GM12874 (cell line): ENCODE results near the gene ACVR2B.

Experiments
- TF ChIP-seq, protein P1 (sequence below): IDR thresholded peaks from 2 replicates; pipeline ENCODE4 v1.5.1; 2011; ENCODE audit warnings: low read depth, mild to moderate bottlenecking, control low read depth, low read length, moderate library complexity; ENCODE audit not compliant: insufficient read depth

ACVR2B gene

DNA sequence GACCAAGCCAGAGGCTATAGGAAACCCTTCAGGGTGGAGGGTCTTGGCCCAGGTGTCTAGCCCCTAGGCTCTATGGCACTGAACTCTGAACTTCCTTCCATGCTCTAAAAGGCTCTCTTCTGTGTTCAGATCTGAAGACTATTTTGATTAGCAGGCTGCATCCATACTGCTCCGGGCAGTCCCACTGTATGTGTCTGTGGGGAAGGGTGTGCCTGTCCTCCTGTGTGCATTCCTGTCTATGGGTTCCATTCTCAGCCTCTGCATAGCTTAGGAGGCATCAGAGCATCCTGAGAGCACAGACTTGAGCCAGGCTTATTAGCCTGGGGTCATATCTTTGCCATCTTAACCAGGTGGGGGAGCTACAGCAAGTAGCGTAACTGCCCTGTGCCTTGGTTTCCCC, 80.5 kb downstream of the ACVR2B start:
- TF ChIP-seq, protein P1, sequence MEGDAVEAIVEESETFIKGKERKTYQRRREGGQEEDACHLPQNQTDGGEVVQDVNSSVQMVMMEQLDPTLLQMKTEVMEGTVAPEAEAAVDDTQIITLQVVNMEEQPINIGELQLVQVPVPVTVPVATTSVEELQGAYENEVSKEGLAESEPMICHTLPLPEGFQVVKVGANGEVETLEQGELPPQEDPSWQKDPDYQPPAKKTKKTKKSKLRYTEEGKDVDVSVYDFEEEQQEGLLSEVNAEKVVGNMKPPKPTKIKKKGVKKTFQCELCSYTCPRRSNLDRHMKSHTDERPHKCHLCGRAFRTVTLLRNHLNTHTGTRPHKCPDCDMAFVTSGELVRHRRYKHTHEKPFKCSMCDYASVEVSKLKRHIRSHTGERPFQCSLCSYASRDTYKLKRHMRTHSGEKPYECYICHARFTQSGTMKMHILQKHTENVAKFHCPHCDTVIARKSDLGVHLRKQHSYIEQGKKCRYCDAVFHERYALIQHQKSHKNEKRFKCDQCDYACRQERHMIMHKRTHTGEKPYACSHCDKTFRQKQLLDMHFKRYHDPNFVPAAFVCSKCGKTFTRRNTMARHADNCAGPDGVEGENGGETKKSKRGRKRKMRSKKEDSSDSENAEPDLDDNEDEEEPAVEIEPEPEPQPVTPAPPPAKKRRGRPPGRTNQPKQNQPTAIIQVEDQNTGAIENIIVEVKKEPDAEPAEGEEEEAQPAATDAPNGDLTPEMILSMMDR: no peak

DNA sequence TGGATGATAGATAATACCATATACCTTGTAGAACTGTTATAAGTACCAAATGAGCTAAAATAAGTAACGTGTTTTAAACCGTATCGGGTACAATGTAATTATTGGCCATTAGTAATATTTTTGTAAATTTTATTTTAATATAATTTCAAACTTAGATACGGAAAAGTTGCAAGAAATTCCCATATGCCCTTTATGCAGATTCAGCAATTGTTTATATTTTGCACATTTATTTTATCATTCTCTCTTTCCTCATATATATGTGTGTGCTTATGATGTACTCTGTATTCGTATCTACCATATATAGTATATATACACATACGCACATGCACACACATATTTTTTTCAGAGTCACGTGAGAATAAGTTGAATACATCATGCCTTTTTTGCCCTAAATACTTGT, 80.9 kb downstream of the ACVR2B start:
- TF ChIP-seq, protein P1: no peak

DNA sequence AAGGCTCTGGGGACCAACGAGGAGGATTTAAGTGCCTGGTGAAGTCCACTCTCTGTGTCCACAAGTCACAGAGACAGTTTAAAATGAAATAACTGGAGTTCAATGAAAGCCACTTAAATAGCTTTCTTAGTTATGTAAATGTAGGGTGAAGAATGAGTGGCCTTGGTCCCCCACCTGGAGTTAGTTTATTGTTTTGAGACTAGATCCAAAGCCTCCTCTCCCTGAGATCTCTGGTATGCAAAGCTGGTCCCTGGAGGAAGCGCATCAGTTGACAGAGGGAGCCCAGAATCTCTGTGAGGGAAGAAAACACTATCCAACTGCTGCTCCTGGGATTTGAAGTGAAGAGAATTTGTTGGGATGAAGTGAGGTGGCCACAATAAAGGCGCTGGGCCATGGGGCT, 83.0 kb downstream of the ACVR2B start:
- TF ChIP-seq, protein P1: no peak

DNA sequence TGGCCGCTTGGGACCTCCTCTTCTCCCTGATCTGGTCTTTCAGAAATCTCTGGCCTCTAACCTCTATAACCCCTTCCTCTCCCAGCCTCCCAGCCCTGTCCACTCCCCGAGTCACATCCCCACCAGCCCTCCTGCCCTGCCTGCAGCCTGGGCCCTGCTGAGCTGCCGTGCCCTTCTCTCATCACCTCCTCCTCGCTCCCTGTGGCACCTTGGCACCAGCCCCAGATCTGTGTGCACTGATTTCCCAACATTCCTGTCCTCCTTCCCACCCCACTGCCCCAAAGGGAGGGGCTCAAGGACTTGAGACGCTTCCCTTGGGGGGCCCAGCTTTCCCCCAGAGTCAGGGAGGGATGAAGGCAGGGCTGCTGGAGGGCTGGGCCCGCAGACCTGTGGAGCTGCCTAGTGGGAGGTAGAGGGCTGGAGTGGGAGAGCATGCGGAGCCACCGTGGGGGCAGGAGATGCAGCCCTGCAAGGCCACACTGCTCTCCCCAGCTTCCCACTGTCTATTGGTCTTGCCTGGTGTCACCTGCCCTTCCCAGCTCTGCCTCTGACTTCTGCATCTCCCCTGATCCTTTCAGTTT, 85.2 kb downstream of the ACVR2B start:
- TF ChIP-seq, protein P1: no peak

DNA sequence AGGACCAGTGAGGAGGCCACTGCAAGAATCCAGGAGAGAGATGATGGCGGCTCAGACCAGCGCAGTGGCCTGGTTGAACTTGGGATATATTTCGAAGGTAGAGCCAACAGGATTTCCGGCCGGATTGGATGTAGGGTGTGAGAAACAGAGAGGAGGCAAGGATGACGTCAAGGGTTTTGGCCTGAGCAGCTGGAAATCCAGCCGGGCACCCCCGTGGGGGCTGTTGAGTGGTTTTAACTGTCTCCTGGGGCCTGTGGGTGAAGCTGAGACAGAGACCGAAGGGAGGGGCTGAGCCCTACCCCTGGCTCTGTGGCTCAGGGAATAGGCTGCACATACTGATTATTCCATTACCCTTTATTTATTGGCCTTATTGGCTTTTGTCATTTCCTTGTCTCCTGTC, 88.1 kb downstream of the ACVR2B start:
- TF ChIP-seq, protein P1: no peak
